HG03139 (cell line): ENCODE measurements around the gene INPP4A.

Experiments
- ATAC-seq: cut with Tn5 transposase; IDR thresholded peaks from one replicate; pipeline ENCODE4 v1.9.1; 2021; ENCODE audit not compliant: unreplicated experiment

INPP4A gene

DNA sequence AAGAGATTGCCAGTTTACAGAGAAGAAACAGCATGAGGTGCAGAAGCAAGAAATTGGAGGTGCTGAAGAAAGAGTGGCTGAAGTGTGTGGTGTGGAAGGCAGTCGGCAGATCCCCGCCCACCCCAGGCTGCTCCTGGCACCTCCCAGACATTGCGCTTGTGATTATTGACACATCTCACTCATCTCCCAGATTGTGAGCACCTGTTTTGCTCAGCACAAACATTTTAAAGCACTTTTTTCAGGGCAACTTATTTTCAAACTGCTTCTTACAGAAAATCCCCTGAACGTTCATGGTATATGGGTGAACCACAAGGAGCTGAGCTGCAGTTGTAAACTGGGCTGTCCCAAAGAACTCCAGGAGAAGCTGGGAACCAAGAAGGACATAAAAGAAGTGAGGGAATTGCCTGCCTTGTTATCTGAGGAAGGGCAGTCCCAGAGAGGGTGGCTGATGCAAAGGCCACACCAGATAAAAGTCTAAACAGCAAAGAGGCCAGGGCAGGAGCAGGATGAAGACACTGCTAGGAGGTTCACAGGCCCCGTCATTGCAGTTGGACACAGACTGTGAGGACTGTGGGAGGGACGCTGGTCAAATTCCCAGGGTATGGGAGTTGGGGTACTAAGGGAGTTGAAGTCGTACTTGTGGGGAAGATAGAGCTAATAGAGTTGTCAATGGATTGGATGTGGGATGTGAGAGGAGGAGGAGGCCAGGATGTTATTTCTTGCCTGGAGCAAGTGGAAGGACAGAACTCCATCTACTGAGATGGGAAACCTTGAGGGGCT is 65.1 kb downstream of the INPP4A start:
- ATAC-seq, result no peak

DNA sequence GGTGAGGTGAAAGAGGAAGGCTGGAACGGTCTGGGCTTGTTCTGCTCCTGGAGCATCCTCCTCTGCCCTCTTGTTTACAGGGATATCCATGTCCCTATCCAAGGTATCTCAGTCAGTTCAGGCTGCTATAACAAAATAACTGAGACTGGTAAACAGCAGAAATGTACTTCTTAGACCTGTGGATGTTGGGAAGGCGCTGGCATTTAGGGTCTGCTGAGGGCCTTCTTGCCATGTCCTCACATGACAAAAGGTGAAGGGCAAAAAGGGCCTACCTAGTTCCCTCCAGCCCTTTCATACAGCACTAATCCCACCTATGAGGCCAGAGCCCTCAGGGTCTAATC is 65.6 kb downstream of the INPP4A start:
- no peak for ATAC-seq

DNA sequence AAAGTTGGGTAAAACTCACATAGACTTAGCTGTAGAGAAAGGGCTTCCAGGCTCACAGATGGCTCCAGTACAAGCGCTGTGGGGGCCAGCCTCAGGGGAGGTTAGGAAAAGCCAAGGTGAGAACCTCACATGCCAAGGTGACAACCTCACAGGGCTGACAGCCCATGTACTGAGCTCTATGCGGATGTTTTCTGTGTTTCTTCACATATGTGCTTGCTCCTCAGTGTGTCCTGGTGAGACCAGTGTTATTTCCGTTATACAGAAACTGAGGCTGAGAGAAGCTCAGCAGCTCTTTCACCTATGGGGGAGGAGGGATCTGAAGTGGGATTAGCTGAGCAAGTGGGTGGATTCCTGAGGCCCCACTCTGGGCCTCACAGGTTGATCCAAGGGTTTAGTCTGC is 67.3 kb downstream of the INPP4A start:
- no peak for ATAC-seq

GRCh38 chr2:98512699-98513098 is 68.0 kb downstream of the INPP4A start:
- no peak for ATAC-seq

DNA sequence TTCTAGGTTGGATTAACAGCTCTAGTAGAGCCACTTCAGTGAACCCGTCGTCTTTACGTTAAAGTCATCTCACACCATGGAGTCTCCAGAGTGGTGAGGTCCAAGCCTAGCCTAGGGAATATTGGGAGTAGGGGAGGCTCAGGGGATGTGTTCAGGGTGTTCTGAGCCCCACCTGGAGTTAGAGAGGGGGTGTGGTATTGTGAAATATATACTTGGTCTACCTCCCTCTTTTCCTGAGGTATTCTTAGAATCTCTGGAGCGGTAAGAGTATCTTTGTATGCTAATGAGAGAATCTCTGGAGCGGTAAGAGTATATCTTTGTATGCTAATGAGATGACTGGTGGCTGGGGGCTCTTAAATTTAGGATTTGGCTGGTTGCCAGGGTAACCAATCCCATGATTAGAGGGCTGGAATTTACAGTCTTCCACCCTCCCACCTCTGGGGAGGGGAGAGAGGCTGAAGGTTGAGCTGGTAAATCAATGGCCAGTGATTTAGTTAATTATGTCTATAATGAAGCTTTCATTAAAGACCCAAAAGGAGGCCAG is 69.5 kb downstream of the INPP4A start:
- no peak for ATAC-seq

DNA sequence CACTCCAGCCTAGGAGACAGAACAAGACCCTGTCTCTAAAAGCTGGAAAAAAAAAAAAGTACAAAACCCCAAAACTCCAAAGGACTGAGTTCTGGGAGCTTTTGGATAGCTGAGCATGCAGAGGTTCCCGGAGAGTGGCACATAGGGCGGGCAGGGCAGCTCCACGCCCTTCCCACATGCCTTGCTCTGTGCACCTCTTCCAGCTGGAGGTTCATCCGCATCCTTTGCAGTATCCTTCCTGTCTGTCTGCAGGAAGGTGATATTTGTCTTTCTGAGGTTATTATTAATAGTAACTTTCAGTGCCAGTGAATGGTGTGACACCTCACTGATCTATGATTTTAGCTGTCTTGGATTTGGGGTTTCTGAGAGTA is 70.2 kb downstream of the INPP4A start:
- no peak for ATAC-seq

DNA sequence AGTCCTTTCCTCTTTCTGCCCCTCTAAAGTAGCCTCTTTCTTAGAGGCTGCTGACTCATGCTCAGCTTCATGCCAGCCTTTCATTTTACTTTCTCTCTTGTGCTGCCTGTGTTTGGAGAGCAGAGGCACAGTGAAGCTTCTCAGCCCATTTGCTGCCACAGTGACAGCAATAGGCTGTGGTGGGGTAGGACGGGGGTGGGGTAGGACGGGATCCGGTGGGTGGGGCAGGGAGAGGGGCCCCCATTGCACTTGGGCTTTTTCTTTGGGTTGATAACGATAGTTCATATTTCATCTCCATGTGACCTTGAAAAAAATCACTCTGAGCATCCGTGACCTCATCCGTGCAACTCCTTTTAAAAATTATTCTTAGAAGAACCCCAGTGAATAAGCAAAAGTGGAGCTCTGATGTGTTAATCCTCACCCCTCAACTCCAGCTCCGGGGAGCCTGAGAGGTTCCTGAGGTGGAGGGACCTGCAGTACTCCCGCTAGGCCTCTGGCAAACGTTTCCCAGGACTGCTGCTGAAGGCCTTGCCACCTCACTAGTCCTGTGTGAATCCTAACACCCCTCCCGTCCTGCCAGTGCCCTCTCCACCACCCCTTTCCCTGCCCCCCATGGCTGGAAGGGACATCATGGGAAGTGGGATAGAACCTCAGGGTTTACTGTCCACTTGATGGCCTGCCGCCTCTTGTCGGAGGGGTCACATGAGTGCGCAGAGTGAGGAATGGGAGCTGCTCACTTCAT is 70.8 kb downstream of the INPP4A start:
- ATAC-seq, result no peak

GRCh38 chr2:98516571-98516970 is 71.9 kb downstream of the INPP4A start:
- no peak for ATAC-seq

- ATAC-seq, result no peak
Observed at GRCh38 chr2:98517636-98518035, 73.0 kb downstream of the INPP4A start.

GRCh38 chr2:98518101-98518500 is 73.4 kb downstream of the INPP4A start:
- no peak for ATAC-seq

GRCh38 chr2:98519156-98519555 is 74.5 kb downstream of the INPP4A start:
- ATAC-seq, result no peak

DNA sequence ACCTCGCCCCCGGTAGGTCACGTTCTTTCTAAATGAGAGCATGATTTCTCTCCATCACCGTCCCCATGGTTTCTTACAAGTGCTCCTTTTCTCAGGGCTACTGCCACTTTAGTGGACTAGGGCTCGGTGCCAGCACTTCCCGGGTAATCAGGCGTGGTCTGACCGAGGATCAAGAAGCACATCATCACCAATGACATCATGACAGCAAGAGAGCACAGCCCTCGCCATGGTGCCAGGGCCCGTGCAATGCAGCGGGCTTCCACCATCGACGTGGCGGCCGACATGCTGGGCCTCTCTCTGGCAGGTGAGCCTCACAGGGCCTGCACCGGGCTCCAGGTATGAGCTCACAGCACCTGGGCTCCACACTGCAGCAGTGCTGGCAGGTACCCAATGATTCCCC is 75.2 kb downstream of the INPP4A start:
- ATAC-seq, result no peak

DNA sequence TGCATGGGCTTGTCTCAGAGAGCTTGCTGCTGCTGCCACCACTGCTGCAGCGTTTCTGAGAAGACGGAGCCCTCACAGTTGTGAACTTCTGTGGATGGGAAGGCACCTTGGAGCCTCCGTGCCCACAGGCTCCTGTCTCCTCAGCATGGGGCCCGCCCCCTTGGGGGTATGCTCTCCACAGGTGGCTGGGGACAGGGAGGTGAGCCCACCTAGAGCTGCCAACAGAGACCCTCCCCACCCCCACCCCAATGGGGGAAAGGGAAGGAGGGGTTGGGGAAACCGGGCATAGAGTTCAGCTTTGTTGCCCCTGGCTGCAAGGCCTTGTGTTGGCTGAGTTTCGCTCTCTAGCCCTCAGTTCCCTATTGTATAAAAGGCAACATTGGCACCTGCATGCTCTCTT is 76.1 kb downstream of the INPP4A start:
- no peak for ATAC-seq

DNA sequence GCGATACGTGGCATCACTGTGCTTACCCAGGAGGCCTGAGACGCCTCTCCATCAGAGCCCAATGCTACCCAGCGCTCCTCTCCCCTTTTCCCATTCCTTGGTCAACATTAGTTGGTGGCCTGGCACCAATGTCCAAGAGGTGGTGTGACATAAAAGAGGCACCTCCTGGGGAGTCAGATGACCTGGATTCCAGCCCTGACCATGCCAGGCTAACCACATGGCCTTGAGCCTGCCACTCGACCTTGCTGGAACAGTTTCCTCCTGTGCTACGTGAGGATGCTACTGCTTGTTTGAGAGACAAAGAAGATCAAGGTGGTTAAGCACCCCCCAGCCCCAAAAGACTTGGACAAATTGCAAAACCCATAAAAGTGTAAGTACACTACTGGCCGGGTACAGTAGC is 76.6 kb downstream of the INPP4A start:
- ATAC-seq, result no peak

- no peak for ATAC-seq
Observed at GRCh38 chr2:98522854-98523253, 78.2 kb downstream of the INPP4A start.

- ATAC-seq, result no peak
Observed at GRCh38 chr2:98524168-98524567, 79.5 kb downstream of the INPP4A start.

DNA sequence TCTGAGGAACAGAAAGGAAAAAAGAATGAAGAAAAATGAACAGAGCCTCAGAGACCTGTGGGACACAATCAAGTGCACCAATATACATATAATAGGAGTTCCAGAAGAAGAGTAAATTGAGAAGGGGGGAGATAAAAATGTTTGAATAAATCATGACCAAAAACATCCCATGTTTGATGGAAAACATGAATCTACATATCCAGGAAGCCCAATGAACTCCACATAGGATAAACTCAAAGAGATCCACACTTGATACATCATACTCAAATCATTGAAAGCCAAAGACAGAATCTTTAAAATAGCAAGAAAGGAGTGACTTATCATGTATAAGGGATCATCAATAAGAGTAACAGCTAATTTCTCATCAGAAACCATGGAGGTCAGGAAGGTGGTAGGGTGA is 83.7 kb downstream of the INPP4A start:
- no peak for ATAC-seq

DNA sequence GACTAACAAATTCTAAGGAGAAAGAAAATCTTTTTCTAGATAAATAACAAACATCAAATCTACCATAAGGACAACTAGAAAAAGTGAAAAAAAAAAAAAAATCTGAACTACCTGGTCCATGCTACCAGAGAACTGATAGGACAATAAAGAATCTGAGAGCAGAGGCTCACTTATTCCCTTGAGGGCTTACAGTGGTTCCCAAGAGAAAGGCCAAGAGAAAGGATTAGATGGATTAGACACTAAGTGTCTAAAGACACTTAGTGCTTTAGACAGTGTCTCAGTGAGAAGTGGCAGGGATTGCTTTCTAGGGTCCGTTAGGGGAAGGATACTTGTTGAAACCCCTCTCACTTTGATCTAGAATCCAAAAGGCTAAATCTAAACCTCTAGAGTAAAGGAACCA is 85.5 kb downstream of the INPP4A start:
- ATAC-seq, result no peak

DNA sequence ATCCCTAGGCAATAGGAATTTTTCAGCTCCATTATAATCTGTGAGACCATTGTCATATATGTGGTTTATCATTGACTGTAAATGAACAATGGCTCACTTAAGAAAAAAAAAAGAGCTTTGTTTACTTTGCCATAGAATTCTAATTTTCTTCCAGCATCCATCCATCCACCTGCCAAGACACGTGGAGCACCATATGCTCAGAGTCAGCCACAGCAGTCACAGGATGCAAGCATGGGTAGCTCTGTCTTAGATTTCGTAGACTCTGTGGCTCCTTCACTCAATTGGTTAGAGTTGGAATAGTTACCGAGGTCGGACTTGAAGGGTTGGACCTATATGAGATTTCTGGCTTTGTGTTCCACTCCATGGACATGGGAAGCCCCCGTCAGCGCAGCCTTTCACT is 88.1 kb downstream of the INPP4A start:
- no peak for ATAC-seq

GRCh38 chr2:98533547-98533946 is 88.9 kb downstream of the INPP4A start:
- ATAC-seq, result no peak

DNA sequence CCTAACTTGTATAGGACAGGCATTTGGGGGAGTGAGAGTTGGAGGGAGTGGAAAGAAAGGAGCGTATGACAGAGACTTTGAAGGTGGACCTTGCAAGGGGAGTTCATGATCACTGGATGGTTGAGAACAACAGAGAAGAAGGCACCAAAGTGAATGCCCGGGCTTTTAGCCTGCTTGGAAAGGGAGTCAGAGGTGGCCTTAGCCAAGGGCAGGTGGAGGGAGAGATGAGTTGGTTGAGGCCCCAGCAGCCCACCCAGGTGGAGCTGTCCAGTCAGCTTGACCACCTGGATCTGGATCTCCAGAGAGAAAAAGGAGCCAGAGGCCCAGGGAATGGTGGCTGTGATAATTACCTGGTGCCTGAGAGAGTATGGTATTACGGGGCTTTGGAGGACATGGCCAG is 90.1 kb downstream of the INPP4A start:
- no peak for ATAC-seq

GRCh38 chr2:98535971-98536677 is 91.5 kb downstream of the INPP4A start:
- ATAC-seq, result no peak
